Activated CD4-positive, alpha-beta T cell treated with anti-CD3 and anti-CD28 coated beads, Interleukin-2, amount 50 U/mL, for 48 hours (primary cell): ENCODE data around the gene MAP2.

Experiments
- DNase-seq, 2 experiments: peaks; one replicate each; pipeline ENCODE4 v3.0.0-alpha.2; 2020

MAP2 gene

GRCh38 chr2:209663139-209663538, 239.3 kb downstream of the MAP2 start:
- DNase-seq = no peak

DNA sequence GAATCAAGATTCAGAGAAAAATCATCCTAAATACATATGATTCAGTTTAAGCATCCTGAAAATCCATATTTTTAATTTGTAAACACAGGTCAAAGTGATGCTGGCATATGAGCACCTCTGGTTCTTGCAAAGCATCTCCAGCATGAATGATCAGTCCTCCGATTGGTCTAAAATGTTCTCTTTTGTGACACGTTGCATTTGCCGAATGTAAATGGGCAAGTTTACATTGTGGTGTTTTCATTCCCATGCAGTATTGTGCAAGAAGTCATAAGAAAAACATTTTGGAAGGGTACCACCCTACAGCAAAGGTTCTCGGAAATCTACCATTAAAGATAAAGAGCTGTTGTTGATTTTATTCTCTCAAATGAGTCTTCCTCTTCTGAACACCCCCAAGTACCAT, 239.8 kb downstream of the MAP2 start:
- no peak for DNase-seq

- no peak for DNase-seq
These were observed 242.4 kb downstream of the MAP2 start for GRCh38 chr2:209666296-209666695.

GRCh38 chr2:209671020-209671680, 247.3 kb downstream of the MAP2 start:
- no peak for DNase-seq

- no peak for DNase-seq
These were observed 250.0 kb downstream of the MAP2 start for GRCh38 chr2:209673811-209674210.

GRCh38 chr2:209680596-209680995, 256.7 kb downstream of the MAP2 start:
- DNase-seq = no peak

GRCh38 chr2:209681201-209681735, 257.4 kb downstream of the MAP2 start:
- no peak for DNase-seq

DNA sequence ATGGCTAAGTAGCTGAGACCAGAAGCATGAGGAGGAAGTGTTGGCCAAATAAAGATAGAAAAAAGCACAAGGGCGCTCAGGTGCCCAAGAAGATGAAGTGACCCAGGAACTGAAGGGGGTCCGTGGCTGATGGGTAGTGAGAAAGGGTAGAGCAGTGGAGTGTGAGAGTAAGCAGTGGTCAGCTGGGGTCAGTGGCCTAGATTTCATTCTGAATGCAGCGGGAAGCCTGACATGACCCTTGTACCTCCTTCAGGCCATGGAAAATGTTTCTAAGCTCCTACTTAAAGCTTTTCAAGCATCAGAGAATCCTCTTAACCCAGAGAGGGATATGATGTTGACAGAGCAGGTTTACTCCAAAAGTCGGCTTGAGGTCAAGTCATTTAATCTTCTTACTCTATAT, 258.8 kb downstream of the MAP2 start:
- no peak for DNase-seq

- no peak for DNase-seq
These were observed 261.5 kb downstream of the MAP2 start for GRCh38 chr2:209685340-209685739.

- no peak for DNase-seq
These were observed 262.1 kb downstream of the MAP2 start for GRCh38 chr2:209685963-209686362.

GRCh38 chr2:209686448-209686847, 262.6 kb downstream of the MAP2 start:
- no peak for DNase-seq

DNA sequence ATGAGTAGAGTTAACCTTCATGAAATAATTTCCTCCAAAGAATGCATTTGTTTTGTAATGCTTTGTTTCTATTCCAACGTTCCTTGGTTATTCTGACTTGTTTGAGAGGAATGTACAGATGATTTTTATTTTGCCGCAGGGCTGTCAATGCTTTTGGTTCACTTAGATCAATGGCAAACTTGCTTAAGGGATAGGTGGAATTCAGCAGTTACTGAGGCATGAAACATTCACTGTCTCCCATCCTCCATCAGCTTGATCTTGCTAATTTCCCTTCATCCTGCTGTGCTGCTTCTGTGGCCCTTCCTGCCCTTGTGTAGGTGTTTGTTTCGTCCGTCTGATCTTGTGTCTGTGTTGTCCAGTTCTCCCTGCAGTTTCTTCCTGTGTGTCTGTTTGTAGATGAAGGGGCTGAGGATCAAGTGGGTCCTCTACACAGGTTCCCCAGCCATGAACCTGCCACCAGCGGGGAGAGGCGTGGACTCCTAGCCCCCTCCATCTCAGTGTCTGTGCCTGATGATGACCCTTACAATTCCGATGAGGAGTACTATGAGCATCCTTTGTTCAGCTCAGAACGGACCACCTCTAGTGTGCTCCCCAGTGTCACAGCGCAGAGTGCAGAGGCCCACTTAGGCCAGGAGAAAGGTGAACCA, 263.6 kb downstream of the MAP2 start:
- DNase-seq = no peak

DNA sequence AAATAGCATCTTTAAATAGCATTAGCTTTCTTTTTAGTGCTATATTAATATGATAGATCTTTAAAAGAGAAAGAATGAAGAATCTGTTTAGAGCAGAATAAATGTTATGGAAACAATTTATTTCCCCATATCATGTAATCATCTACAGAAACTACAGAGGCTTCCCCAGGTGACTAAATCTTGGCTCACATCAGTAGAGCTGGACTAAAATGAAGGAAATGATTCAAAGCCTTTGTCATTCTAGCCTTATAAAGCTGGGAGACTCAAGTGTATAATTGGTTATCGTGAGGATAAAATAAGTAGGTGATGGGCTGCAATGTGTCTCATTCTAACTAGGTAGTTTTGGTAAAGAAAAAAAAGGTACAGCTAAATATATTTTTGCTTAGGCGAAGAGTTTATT, 264.5 kb downstream of the MAP2 start:
- DNase-seq = no peak

- no peak for DNase-seq
These were observed 266.3 kb downstream of the MAP2 start for GRCh38 chr2:209690029-209690754.

DNA sequence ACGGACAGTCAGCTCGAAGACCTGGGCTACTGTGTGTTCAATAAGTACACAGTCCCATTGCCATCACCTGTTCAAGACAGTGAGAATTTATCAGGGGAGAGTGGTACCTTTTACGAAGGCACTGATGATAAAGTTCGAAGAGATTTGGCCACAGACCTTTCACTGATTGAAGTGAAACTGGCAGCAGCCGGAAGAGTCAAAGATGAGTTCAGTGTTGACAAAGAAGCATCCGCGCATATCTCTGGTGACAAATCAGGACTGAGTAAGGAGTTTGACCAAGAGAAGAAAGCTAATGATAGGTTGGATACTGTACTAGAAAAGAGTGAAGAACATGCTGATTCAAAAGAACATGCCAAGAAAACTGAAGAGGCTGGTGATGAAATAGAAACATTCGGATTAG, 270.9 kb downstream of the MAP2 start:
- DNase-seq = no peak

- no peak for DNase-seq
These were observed 273.2 kb downstream of the MAP2 start for GRCh38 chr2:209696836-209697711.

DNA sequence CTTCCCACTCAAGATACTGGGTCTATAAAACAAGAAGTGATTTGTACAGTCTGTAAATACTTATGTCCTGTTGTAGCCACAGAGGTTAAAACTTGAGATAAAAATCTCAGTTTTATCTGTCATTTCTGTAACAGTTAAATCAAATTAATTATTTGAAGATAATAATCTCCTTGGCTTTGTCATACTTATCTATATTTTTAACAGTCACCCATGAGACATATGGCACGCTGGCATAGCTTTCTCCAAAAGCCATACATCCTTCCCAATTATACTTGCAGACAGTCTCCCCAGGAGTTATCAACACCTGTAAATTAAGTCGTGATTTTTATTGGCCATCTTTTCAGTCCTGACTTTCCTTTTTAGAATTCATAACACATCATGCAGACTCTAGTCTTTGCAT, 278.9 kb downstream of the MAP2 start:
- DNase-seq = no peak

- no peak for DNase-seq
These were observed 289.4 kb downstream of the MAP2 start for GRCh38 chr2:209713219-209713618.

DNA sequence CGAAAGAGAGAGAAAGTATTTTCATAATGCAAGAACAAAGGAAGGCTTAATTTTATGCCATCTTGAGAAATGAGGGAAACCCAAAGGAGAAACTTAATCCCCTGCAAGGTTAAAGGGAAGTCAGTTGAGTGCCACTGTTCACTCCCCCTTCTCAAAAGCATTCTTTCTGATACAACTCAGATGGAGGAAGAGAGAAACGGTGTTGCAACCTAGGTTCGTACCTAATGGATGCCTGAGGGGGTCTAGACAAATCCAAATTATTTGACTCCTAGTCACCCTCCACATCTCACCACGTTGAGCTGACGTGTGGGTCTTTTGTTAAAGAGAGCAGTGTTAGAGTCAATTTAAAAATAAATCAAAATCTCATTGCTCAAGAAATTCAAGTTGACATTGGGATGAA, 295.2 kb downstream of the MAP2 start:
- no peak for DNase-seq

DNA sequence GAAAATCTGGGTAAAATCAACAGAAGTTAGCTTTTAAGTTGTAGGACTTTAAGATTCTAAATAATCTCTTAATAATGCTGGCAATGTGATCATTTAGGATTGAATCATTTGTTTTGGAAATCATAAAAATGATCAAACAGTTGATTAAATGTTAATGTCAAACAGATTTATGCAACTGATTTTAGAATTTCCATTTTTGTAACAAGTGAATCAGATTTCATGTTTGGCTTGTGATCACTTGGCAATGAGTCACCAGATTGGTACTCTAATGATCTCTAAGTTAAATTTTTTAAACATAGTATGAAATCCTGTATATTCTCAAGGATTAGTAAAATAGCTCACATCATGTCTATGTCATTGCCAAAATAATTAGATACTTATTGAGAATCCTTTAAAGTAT, 297.6 kb downstream of the MAP2 start:
- no peak for DNase-seq

DNA sequence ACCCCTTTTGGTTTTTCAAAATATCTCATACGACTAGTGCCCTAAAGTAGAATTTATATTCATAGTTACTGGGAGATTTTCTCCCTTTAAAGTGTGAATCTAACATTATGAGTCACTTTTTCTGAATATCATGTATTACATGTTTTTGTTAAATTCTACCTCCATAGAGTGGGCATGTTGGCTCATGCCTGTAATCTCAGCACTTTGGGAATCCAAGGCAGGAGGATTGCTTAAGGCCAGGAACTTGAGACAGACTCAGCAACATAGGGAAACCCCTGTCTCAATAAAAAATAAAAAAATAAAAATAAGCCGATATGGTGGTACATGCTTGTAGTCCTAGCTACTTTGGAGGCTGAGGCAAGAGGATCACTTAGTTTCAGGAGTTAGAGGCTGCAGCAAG, 302.5 kb downstream of the MAP2 start:
- no peak for DNase-seq

GRCh38 chr2:209727077-209727476, 303.2 kb downstream of the MAP2 start:
- no peak for DNase-seq

DNA sequence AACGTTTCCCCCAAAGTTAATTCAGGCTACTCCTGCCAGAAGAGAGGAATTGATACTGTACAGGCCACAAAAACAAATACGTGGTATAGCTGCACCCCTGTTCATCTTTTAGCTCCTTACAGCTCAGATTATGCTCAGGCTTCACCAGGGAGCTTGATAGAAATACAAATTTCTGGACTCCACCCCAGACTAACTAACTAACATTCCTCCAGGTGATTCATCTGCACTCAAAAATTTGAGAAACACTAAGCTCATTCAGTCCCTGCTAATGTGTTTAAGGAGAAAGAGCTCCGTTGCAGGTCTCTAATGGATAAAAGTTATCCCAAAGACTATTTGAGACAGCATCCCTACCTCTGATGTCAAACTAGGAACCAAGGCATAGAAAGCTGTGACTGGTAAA, 311.0 kb downstream of the MAP2 start:
- DNase-seq = no peak
